Panc1 (cell line): Measurements from ENCODE around the gene NOS2. TPM values are rescaled to one million over a fixed set of nuclear protein-coding genes. Genes with fewer than 3 reads are reported as not detected.

Experiments
- ATAC-seq: fragments of 200-7000 bp; cut with Tn5 transposase; 2 replicates; pipeline ENCODE4 v1.9.1; 2020; ENCODE audit warnings: mild to moderate bottlenecking, moderate library complexity
- BruUV-seq: library from RNA; stranded (reverse); fragments of 400-500 nt; replicated peaks from 2 replicates; lab custom pipeline; 2021; lab: Mats Ljungman, UMichigan
- CTCF ChIA-PET: fragments of 300-600 bp; sonication (Branson Sonifier 250); formaldehyde crosslinking; loops from one replicate; lab custom pipeline; 2022; ENCODE audit warnings: antibody characterized with exemption; lab: Charles Lee
- POLR2A ChIA-PET: fragments of 300-600 bp; sonication (Branson Sonifier 250); formaldehyde crosslinking; loops from one replicate; lab custom pipeline; 2022; ENCODE audit warnings: antibody characterized with exemption; lab: Charles Lee
- DNase-seq: peaks from one replicate; pipeline ENCODE4 v3.0.0-alpha.2; 2010; ENCODE audit warnings: low read depth, low spot score
- H3K27ac ChIP-seq: 2 replicates; pipeline ENCODE4 v1.5.1; 2011; ENCODE audit warnings: mild to moderate bottlenecking, low read length, inconsistent platforms
- H3K27me3 ChIP-seq: fragments of 200-500 bp; sonication (Bioruptor generic); 2 replicates; pipeline ENCODE4 v1.6.0; 2014; ENCODE audit warnings: low read length, inconsistent platforms; ENCODE audit not compliant: control insufficient read depth, insufficient read depth
- H3K36me3 ChIP-seq: fragments of 200-500 bp; sonication (Bioruptor generic); 2 replicates; pipeline ENCODE4 v1.5.1; 2014; ENCODE audit warnings: inconsistent platforms, mild to moderate bottlenecking, low read length, moderate library complexity; ENCODE audit not compliant: control insufficient read depth, insufficient read depth
- H3K4me1 ChIP-seq: 2 replicates; pipeline ENCODE4 v1.5.1; 2011; ENCODE audit warnings: inconsistent platforms, mild to moderate bottlenecking, low read length, moderate library complexity; ENCODE audit not compliant: control insufficient read depth, insufficient read depth
- H3K4me3 ChIP-seq, 2 experiments: 2 replicates each; pipeline ENCODE4 v1.5.1; 2011 to 2012; ENCODE audit warnings: low read depth in 2 of 2, low read length in 2 of 2, mild to moderate bottlenecking in 2 of 2, inconsistent platforms in 1 of 2, moderate library complexity in 1 of 2
- H3K9me3 ChIP-seq: fragments of 200-500 bp; sonication (Bioruptor generic); 2 replicates; pipeline ENCODE4 v1.5.1; 2014; ENCODE audit warnings: low read depth, mild to moderate bottlenecking, inconsistent platforms, low read length, moderate library complexity; ENCODE audit not compliant: control insufficient read depth, insufficient read depth
- POLR2AphosphoS5 ChIP-seq: IDR thresholded peaks from 2 replicates; pipeline ENCODE4 v1.6.1; 2012; ENCODE audit warnings: mild to moderate bottlenecking, low read depth, low read length, moderate library complexity
- REST ChIP-seq, 2 experiments: IDR thresholded peaks; 2 replicates each; pipeline ENCODE4 v1.6.1; 2011 to 2012; ENCODE audit warnings: low read depth in 2 of 2, control low read depth in 1 of 2, low read length in 1 of 2, mild to moderate bottlenecking in 1 of 2, moderate library complexity in 1 of 2; ENCODE audit not compliant: insufficient read depth in 1 of 2
- SIN3A ChIP-seq: IDR thresholded peaks from 2 replicates; pipeline ENCODE4 v1.6.1; 2012; ENCODE audit warnings: low read depth, mild to moderate bottlenecking, low read length, moderate library complexity, borderline replicate concordance; ENCODE audit not compliant: insufficient read depth
- TCF7L2 ChIP-seq: IDR thresholded peaks from 2 replicates; pipeline ENCODE4 v1.6.1; 2011; ENCODE audit warnings: mild to moderate bottlenecking, low read depth, low read length, inconsistent platforms
- in situ Hi-C: cut with HindIII; loops from 2 replicates; pipeline ENCODE4 v1.10.0; 2016; ENCODE audit warnings: low sequenced_read_pairs, low pct_unique_long_range_greater_than_20kb
- intact Hi-C: fragments of 100-400 bp; cut with micrococcal nuclease; formaldehyde crosslinking; loops from one replicate; pipeline ENCODE4 v1.10.0; 2022; ENCODE audit not compliant: unreplicated experiment
- total RNA-seq: library from RNA; stranded (reverse); gene quantifications from one replicate; pipeline ENCODE4 v1.2.1, GENCODE V29; 2021; ENCODE audit not compliant: unreplicated experiment
- TF ChIP-seq, protein P1 (sequence below): fragments of 450-650 bp; IDR thresholded peaks from 2 replicates; pipeline ENCODE4 v1.5.1; 2017; ENCODE audit warnings: mild to moderate bottlenecking

Gene NOS2
- total RNA-seq, 1 experiment from 2014 or later, result 0.08 TPM

GRCh38 chr17:27743281-27743885 is 56.9 kb downstream of the NOS2 start:
- in situ Hi-C loops, result no loop called here

GRCh38 chr17:27741971-27742575 is 58.3 kb downstream of the NOS2 start:
- in situ Hi-C loops, result no loop called here
- Histone ChIP-seq H3K9me3 (no peaks in the 10 kb centered on the region), H3K27me3 (no peaks in the 10 kb centered on the region), H3K36me3 (no peaks in the 10 kb centered on the region), H3K4me1 (no peaks in the 10 kb centered on the region), H3K4me3 (no peak overlapping the region), H3K27ac (no peak overlapping the region)
- no peak for TF ChIP-seq REST (IDR thresholded peaks at IDR 0.05; ENCODE audit: insufficient read depth in 1 of 2, low read depth in 2 of 2, low read length in 1 of 2)
- TF ChIP-seq, protein P1, sequence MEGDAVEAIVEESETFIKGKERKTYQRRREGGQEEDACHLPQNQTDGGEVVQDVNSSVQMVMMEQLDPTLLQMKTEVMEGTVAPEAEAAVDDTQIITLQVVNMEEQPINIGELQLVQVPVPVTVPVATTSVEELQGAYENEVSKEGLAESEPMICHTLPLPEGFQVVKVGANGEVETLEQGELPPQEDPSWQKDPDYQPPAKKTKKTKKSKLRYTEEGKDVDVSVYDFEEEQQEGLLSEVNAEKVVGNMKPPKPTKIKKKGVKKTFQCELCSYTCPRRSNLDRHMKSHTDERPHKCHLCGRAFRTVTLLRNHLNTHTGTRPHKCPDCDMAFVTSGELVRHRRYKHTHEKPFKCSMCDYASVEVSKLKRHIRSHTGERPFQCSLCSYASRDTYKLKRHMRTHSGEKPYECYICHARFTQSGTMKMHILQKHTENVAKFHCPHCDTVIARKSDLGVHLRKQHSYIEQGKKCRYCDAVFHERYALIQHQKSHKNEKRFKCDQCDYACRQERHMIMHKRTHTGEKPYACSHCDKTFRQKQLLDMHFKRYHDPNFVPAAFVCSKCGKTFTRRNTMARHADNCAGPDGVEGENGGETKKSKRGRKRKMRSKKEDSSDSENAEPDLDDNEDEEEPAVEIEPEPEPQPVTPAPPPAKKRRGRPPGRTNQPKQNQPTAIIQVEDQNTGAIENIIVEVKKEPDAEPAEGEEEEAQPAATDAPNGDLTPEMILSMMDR, result no peak
- no peak for TF ChIP-seq POLR2AphosphoS5
- TF ChIP-seq SIN3A, result no peak
- TF ChIP-seq TCF7L2, result no peak
- no TSS peak for BruUV-seq
- ATAC-seq, result no peak
- ChIA-PET POLR2A (interaction anchor here (0.6 kb wide), 1 partner anchor 760 kb away, joined by 10 read pairs; no protein-coding TSS in a partner anchor), CTCF (interaction anchor here (0.7 to 1.6 kb wide), 2 partner anchors 15 to 128 kb away, joined by 3 to 5 read pairs; no protein-coding TSS in a partner anchor)
- intact Hi-C loops, result no loop called here
- no peak for DNase-seq

More at GRCh38 chr17:27743281-27743885, 56.9 kb downstream of the NOS2 start:
- ATAC-seq (no peak), DNase-seq (no peak)
- Histone ChIP-seq H3K27ac (no peak overlapping the region), H3K27me3 (no peaks in the 10 kb centered on the region), H3K4me1 (no peaks in the 10 kb centered on the region), H3K9me3 (no peaks in the 10 kb centered on the region), H3K36me3 (no peaks in the 10 kb centered on the region), H3K4me3 (no peak overlapping the region)
- ChIA-PET POLR2A (no interaction called here), CTCF (no interaction called here)
- no TSS peak for BruUV-seq
- intact Hi-C loops, result no loop called here
- TF ChIP-seq POLR2AphosphoS5 (no peak), REST (IDR thresholded peaks at IDR 0.05; ENCODE audit: insufficient read depth in 1 of 2, low read depth in 2 of 2, low read length in 1 of 2) (no peak), TCF7L2 (no peak), SIN3A (no peak)
- TF ChIP-seq, protein P1, result no peak
